ENCODE measurements around the gene PTCHD1. TPM values are rescaled to one million over a fixed set of nuclear protein-coding genes. Genes with fewer than 3 reads are reported as not detected.

The PTCHD1 gene
- polyA plus RNA-seq, 12 donors = 0.53 to 1.9 (median 0.80) TPM; not detected in 1

GRCh38 chrX:23396263-23396662 is 61.6 kb downstream of the PTCHD1 start:
- DNase-seq = no peak

GRCh38 chrX:23398570-23398969 is 63.9 kb downstream of the PTCHD1 start:
- DNase-seq = no peak

GRCh38 chrX:23403849-23404248 is 69.2 kb downstream of the PTCHD1 start:
- DNase-seq = no peak

GRCh38 chrX:23422912-23423311 is 88.3 kb downstream of the PTCHD1 start:
- DNase-seq = no peak

- DNase-seq = peak; percentile 63
Observed at GRCh38 chrX:23434356-23434884, 99.8 kb downstream of the PTCHD1 start.

GRCh38 chrX:23435108-23435507 is 100.5 kb downstream of the PTCHD1 start:
- peak; percentile 1 for DNase-seq

- DNase-seq = peak; percentile 22
Observed at GRCh38 chrX:23435575-23435974, 100.9 kb downstream of the PTCHD1 start.

GRCh38 chrX:23436875-23437274 is 102.2 kb downstream of the PTCHD1 start:
- DNase-seq = no peak

GRCh38 chrX:23451266-23451665 is 116.6 kb downstream of the PTCHD1 start:
- DNase-seq = no peak
